IPS DF 4.7 (cell line): ENCODE results near the gene ZSWIM8.
"Not testable (repeated sequence)": the region's sequence is repeated elsewhere in the genome, so short reads cannot be mapped to it uniquely, and the experiment has no call there.

Source experiments
- DNase-seq: peaks from one replicate; pipeline ENCODE4 v3.0.0-alpha.2; 2013; ENCODE audit warnings: low spot score; ENCODE audit errors: extremely low read depth

Gene ZSWIM8

GRCh38 chr10:73813333-73813732, 27.9 kb downstream of the ZSWIM8 start:
- DNase-seq, result no peak

GRCh38 chr10:73814276-73814895, 29.0 kb downstream of the ZSWIM8 start:
- DNase-seq, result no peak

GRCh38 chr10:73814896-73815718, 29.7 kb downstream of the ZSWIM8 start:
- no peak for DNase-seq

GRCh38 chr10:73815719-73816030, 30.3 kb downstream of the ZSWIM8 start:
- DNase-seq, result no peak

- no peak for DNase-seq
These were observed 31.7 kb downstream of the ZSWIM8 start for GRCh38 chr10:73816917-73817729.

- DNase-seq, result no peak
These were observed 32.4 kb downstream of the ZSWIM8 start for GRCh38 chr10:73817826-73818225.

GRCh38 chr10:73818402-73818801, 33.0 kb downstream of the ZSWIM8 start:
- DNase-seq, result no peak

GRCh38 chr10:73819081-73819480, 33.7 kb downstream of the ZSWIM8 start:
- DNase-seq, result no peak

- DNase-seq, result no peak
These were observed 34.2 kb downstream of the ZSWIM8 start for GRCh38 chr10:73819513-73820093.

GRCh38 chr10:73823391-73823790, 38.0 kb downstream of the ZSWIM8 start:
- no peak for DNase-seq

- DNase-seq, result no peak
These were observed 38.8 kb downstream of the ZSWIM8 start for GRCh38 chr10:73824146-73824725.

- no peak for DNase-seq
These were observed 42.1 kb downstream of the ZSWIM8 start for GRCh38 chr10:73827346-73828089.

- DNase-seq, result no peak
These were observed 42.8 kb downstream of the ZSWIM8 start for GRCh38 chr10:73828161-73828560.

- DNase-seq, result not testable (repeated sequence)
These were observed 43.7 kb downstream of the ZSWIM8 start for GRCh38 chr10:73829090-73829489.

- no peak for DNase-seq
These were observed 51.1 kb downstream of the ZSWIM8 start for GRCh38 chr10:73836427-73836980.

- DNase-seq, result no peak
These were observed 51.7 kb downstream of the ZSWIM8 start for GRCh38 chr10:73837072-73837471.

GRCh38 chr10:73838008-73838567, 52.7 kb downstream of the ZSWIM8 start:
- no peak for DNase-seq

- no peak for DNase-seq
These were observed 53.4 kb downstream of the ZSWIM8 start for GRCh38 chr10:73838827-73839226.

- DNase-seq, result no peak
These were observed 54.0 kb downstream of the ZSWIM8 start for GRCh38 chr10:73839276-73839966.

- no peak for DNase-seq
These were observed 54.6 kb downstream of the ZSWIM8 start for GRCh38 chr10:73840056-73840402.
